Activated CD4-positive, alpha-beta T cell treated with anti-CD3 and anti-CD28 coated beads, Interleukin-2, amount 50 U/mL, for 4 hours (primary cell): ENCODE results near the gene MDC1.
"Not testable (repeated sequence)": the region's sequence is repeated elsewhere in the genome, so short reads cannot be mapped to it uniquely, and the experiment has no call there.

Experiments
- DNase-seq, 2 experiments: peaks; one replicate each; pipeline ENCODE4 v3.0.0-alpha.2; 2020

MDC1 gene, protein sequence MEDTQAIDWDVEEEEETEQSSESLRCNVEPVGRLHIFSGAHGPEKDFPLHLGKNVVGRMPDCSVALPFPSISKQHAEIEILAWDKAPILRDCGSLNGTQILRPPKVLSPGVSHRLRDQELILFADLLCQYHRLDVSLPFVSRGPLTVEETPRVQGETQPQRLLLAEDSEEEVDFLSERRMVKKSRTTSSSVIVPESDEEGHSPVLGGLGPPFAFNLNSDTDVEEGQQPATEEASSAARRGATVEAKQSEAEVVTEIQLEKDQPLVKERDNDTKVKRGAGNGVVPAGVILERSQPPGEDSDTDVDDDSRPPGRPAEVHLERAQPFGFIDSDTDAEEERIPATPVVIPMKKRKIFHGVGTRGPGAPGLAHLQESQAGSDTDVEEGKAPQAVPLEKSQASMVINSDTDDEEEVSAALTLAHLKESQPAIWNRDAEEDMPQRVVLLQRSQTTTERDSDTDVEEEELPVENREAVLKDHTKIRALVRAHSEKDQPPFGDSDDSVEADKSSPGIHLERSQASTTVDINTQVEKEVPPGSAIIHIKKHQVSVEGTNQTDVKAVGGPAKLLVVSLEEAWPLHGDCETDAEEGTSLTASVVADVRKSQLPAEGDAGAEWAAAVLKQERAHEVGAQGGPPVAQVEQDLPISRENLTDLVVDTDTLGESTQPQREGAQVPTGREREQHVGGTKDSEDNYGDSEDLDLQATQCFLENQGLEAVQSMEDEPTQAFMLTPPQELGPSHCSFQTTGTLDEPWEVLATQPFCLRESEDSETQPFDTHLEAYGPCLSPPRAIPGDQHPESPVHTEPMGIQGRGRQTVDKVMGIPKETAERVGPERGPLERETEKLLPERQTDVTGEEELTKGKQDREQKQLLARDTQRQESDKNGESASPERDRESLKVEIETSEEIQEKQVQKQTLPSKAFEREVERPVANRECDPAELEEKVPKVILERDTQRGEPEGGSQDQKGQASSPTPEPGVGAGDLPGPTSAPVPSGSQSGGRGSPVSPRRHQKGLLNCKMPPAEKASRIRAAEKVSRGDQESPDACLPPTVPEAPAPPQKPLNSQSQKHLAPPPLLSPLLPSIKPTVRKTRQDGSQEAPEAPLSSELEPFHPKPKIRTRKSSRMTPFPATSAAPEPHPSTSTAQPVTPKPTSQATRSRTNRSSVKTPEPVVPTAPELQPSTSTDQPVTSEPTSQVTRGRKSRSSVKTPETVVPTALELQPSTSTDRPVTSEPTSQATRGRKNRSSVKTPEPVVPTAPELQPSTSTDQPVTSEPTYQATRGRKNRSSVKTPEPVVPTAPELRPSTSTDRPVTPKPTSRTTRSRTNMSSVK (N-terminal part only)

GRCh38 chr6:30717129-30717844 lies at the start of gene MDC1:
Gene MDC1, minus strand, starts transcription at chr6:30717281. Its CDS starts 2,106 bp downstream, at chr6:30715175.
- peak; percentile 99 for DNase-seq

DNA sequence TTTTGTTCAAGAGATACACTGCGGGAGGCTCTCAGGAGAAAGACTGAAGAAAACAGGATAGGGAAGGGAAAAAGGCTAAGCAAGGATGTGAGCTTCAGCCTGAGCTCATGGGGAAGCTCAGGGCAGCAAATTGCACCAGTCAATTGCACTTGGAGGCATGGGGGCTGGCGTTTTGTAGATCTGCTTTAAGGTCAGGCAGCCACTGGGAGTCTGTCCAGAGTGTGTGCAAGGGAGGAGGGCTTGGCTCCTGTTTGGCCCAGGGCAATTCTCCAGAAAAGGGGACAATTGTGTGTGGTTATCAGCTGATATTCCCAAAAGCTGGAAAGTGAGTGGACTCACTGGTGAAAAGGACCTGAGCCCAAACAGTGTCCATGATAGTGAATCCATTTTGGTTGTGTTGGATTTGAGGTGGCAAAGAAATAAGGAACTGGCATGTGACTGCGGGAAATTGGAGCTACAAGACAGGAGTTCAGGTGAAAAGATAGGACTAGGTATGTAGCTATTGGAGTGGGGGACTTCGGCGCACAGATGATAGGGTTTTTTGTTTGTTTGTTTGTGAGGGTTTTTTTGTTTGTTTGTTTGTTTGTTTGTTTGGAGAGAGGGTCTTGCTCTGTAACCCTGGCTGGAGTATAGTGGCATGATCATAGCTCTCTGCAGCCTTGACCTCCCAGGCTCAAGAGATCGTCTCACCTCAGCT lies 49.5 kb upstream of the MDC1 start:
- no peak for DNase-seq

DNA sequence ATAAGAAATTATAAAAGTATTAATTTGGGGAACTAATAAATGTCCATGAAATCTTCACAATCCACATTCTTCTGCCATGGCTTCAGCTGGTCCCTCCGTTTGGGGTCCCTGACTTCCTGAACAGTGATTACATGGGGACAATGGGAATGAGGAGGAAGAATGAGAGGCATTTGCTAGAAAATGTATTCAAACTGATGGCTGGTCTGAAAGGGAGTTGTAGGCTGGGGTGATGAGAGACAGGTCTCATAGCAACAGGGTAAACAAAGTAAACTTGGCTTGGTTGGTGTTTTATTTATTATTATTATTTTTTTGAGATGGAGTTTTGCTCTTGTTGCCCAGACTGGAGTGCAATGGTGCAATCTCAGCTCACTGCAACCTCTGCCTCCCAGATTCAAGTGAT lies 48.4 kb upstream of the MDC1 start:
- DNase-seq: not testable (repeated sequence)

DNA sequence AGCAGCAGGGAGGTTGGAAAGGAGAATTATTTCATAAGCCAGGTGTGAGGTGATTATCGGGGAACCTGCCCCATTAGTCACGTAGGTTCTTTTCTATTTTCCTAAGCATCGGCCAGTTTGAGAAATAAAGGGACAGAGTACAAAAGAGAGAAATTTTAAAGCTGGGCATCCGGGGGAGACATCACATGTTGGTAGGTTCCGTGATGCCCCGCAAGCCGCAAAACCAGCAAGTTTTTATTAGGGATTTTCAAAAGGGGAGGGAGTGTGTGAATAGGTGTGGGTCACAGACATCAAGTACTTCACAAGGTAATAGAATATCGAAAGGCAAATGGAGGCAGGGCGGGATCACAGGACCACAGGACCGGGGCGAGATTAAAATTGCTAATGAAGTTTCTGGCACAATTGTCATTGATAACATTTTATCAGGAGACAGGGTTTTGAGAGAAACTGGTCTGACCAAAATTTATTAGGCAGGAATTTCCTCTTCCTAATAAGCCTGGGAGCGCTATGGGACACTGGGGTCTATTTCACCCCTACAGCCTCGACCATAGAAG lies 47.5 kb upstream of the MDC1 start:
- not testable (repeated sequence) for DNase-seq

DNA sequence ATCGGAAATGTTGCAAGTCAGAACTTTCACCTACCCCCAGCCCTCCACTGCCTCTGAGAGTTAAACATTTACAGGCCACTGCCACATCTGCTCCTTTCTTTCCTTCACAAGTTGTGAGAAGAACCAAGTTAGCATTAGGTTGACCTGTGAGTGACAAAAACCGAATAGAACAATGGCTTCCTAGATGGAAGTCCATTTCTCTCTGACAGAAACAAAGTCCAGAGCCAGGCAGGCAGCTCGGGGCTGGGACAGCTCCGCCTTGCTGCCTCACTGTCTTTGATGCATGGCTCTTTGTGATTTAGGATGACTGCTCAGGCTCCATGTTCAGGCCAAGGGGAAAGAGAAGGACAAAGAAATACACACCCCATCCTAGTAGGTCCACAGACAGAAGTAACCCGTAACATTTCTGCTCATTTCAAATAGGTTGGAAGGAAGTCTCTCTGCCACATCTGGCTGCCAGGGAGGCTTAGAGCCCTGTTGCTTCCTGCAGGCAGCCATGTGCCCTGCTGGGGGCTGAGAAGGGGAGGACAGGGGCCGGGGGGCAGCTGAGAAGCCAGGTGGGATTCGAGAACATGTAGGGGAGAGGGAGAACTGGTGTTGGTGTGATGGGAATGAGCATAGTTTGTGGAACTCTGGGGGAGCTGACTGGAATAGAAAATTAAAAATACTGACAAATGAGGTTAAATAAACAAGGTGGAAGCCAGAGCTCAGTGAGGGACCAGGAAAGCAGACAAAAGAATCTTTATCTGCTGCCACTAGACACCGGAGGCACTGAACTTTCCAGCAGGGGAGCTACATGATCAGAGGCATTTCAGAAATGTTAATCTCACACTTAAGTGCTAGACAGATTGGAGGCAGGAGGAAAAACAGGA lies 46.8 kb upstream of the MDC1 start:
- DNase-seq: no peak

- no peak for DNase-seq
Measured at GRCh38 chr6:30763155-30763617, 46.1 kb upstream of the MDC1 start.

GRCh38 chr6:30761791-30762429 lies 44.8 kb upstream of the MDC1 start:
- DNase-seq: no peak

- no peak for DNase-seq
Measured at GRCh38 chr6:30760549-30760948, 43.5 kb upstream of the MDC1 start.

- DNase-seq: no peak
Measured at GRCh38 chr6:30759575-30760239, 42.6 kb upstream of the MDC1 start.

DNA sequence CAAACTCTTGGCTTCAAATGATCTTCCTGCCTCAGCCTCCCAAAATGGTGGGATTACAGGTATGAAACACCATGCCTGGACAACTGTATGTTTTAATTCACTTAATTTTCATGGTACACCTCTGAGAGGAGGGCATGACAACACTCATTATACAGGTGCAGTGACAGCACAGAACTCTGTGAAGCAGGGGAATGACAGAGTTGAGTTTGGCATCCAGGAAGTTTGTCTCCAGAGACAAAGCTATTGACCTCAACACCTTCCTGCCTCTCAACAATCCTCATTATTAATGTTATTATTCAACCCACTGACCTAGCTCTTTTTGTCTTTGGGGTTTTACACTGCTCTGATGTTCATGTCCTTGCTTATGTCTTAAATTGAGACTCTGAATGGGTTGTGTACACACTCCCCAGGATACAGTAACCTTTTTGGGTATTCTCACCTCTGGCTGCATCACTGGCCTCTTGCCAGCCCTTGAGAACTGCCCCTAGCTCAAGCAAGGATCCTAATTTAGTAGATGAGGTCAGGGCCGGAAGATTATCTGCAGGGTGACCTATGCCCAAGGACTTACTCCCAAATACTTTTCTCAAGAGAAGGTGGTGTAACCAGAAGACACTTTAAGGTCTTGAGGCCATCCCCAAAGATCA lies 40.3 kb upstream of the MDC1 start:
- DNase-seq: no peak

DNA sequence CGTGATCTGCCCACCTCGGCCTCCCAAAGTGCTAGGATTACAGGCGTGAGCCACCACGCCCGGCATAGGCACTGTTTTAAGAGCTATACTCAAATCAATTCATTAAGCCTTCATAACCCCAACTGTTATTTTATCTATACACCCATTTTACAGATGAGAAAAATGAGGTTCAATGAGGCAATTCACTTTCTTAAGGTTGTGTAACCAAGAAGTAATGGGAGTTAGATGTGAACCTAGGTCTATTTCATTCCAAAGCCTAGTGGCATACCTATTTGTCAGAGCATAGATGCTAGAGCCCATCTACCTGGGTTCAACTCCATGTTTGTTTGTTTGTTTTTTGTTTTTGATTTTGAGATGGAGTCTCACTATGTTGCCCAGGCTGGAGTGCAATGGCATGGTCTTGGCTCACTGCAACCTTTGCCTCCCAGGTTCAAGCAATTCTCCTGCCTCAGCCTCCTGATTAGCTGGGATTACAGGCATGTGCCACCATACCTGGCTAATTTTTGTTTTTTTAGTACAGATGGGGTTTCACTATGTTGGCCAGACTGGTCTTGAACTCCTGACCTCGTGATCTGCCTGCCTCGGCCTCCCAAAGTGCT lies 39.4 kb upstream of the MDC1 start:
- DNase-seq: not testable (repeated sequence)

DNA sequence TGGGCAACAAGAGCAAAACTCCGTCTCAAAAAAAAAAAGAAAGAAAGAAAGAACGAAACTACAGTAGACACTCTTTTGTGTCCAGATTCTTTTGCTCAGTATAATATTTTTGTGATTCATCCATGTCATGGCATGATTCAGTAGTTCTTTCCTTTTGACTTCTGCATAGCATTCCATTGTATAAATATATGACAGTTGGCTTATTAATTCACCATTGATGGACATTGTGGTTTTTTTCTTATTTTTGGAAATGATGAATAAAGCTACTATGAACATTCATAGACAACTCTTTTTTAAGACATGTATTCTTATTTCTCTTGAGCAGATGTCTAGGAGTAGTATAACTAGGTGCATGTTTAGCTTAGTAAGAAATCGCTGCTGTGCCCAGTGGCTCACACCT lies 37.5 kb upstream of the MDC1 start:
- DNase-seq: no peak

DNA sequence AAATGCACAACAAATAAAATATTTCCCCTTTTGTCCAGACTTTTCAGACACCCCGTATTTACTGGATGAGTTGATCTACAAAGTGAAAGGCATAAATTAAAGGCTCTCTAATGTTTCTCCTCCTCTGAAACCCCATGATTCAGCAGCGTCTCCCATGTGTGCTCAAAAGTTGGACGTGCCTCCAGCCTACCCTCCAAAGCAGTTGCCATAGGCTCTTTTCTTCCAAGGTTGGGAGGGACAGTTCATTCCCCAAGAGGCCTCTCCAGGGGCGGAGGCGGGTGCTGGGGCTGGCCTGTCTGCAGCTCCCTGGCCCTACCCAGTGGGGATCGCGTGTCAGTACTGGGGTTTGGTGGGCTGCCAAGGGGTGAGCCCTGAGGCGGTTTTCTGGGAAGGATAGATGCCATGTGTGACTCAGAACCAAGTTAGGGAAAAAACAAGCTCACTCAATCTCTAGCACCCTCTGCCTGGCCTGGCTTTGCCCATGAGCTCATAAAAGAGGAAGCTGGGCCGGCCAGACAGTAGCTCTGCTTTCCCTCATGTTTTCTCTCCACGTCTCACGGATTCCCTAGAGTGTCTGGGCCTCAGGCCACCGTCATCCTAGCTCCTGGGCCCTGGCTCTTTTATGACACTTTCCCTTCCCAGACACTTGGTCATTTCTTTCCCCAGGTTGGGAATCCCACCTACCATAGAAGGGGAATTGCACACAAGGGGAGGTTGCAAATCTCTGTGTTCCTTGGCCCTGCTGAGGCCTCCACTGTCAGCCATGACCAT lies 35.3 kb upstream of the MDC1 start:
- DNase-seq: no peak

GRCh38 chr6:30750379-30750668 lies 33.2 kb upstream of the MDC1 start:
- no peak for DNase-seq

DNA sequence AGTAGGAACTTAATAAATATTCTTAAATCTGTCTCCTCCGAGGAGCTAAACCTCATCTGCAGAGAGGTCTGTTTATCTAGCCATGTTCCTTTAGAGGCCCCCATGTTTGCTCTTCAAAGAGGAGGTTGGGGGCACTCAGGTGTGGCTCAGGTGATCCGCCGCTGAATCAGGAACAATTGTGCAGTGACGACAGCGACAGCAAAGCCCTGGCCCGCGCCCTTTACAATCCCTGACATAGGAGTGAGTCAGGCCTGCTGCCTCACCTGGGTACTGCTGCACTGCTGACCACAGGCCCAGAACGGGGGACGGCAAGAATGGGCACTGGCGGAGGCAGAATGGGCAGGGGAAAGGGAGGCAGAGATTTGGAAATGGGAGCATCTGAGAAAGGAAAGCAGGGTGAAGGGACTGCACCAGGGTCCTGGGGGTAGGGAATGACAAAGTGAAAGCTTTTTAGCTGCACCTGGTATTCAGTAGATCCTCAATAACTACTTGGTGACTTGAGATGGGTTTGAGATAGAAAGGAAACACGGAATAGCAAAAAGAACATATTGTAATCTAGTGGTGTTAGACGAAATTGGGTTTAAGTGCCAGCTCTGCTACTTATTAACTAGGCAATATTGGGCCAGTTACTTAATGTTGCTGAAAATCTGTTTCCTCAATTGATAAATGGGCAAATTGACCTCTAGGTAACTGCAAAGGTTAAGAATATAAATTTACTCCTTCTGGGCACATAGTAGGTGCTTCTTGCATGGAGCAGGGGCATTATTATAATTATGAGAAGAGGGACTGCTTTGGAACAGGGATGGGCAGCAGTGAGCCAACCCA lies 32.7 kb upstream of the MDC1 start:
- DNase-seq: no peak

GRCh38 chr6:30748851-30749540 lies 31.9 kb upstream of the MDC1 start:
- DNase-seq: no peak
